Smooth muscle cell (in vitro differentiated cells): ENCODE measurements around the gene CRYGC. TPM values are rescaled to one million over a fixed set of nuclear protein-coding genes. Genes with fewer than 3 reads are reported as not detected.
"Not testable (repeated sequence)": the region's sequence is repeated elsewhere in the genome, so short reads cannot be mapped to it uniquely, and the experiment has no call there.

Experiments
- DNase-seq: peaks from one replicate; lab custom pipeline; 2025; ENCODE audit not compliant: unreplicated experiment; lab: John Stamatoyannopoulos, UW
- H2AFZ ChIP-seq: fragments of 200-600 bp; sonication (generic); 2 replicates; pipeline ENCODE4 v1.6.0; 2016; ENCODE audit warnings: antibody characterized with exemption, low read depth, mild to moderate bottlenecking
- H3F3A ChIP-seq: fragments of 200-600 bp; sonication (generic); 2 replicates; pipeline ENCODE4 v1.6.0; 2017; ENCODE audit warnings: antibody characterized with exemption, low read depth
- H3K27ac ChIP-seq: fragments of 200-600 bp; sonication (generic); 2 replicates; pipeline ENCODE4 v1.5.1; 2016; ENCODE audit warnings: low read depth, mild to moderate bottlenecking
- H3K27me3 ChIP-seq: fragments of 200-600 bp; sonication (generic); 2 replicates; pipeline ENCODE4 v1.6.1; 2016; ENCODE audit warnings: low read depth, mild to moderate bottlenecking
- H3K36me3 ChIP-seq: fragments of 200-600 bp; sonication (generic); 2 replicates; pipeline ENCODE4 v1.5.1; 2016; ENCODE audit warnings: low read depth
- H3K4me1 ChIP-seq: fragments of 200-600 bp; sonication (generic); 2 replicates; pipeline ENCODE4 v1.5.1; 2016; ENCODE audit warnings: low read depth
- H3K4me2 ChIP-seq: fragments of 200-600 bp; sonication (generic); 2 replicates; pipeline ENCODE4 v1.6.0; 2016; ENCODE audit warnings: mild to moderate bottlenecking
- H3K4me3 ChIP-seq: fragments of 200-600 bp; sonication (generic); 2 replicates; pipeline ENCODE4 v1.5.1; 2016; ENCODE audit warnings: mild to moderate bottlenecking
- H3K79me2 ChIP-seq: fragments of 200-600 bp; sonication (generic); 2 replicates; pipeline ENCODE4 v1.6.0; 2016; ENCODE audit warnings: low read depth, mild to moderate bottlenecking
- H3K9ac ChIP-seq: fragments of 200-600 bp; sonication (generic); 2 replicates; pipeline ENCODE4 v1.6.0; 2016; ENCODE audit warnings: low read depth
- H3K9me3 ChIP-seq: fragments of 200-600 bp; sonication (generic); replicated peaks from 2 replicates; pipeline ENCODE4 v1.5.1; 2016; ENCODE audit warnings: low read depth
- H4K20me1 ChIP-seq: fragments of 200-600 bp; sonication (generic); 2 replicates; pipeline ENCODE4 v1.6.0; 2016; ENCODE audit warnings: low read depth
- CTCF ChIP-seq: fragments of 200-600 bp; sonication (generic); IDR thresholded peaks from 2 replicates; pipeline ENCODE4 v1.5.1; 2017; ENCODE audit warnings: borderline replicate concordance, mild to moderate bottlenecking, antibody characterized with exemption; ENCODE audit not compliant: insufficient read depth, poor library complexity, severe bottlenecking
- WGBS: methylation state at CpG from one replicate; pipeline ENCODE4 v1.1.7; 2016; ENCODE audit warnings: low lambda C conversion rate; 5-methylcytosine and 5-hydroxymethylcytosine counted together
- polyA plus RNA-seq: library from polyadenylated mRNA; unstranded; fragments of >200 nt; fragmentation: Nextera tagmentation; extraction: Ambion mirVana; gene quantifications from 2 replicates; pipeline ENCODE4 v1.2.1, GENCODE V29; 2016
- total RNA-seq: library from RNA; depleted of rRNA; stranded (reverse); fragments of >200 nt; gene quantifications from 2 replicates; pipeline ENCODE4 v1.2.3, GENCODE V29; 2014

Gene CRYGC
- total and polyA plus RNA-seq, 2 experiments from 2014 or later = not detected

- Histone ChIP-seq H4K20me1 (no peaks in the 10 kb centered on the region), H3K9ac (no peak overlapping the region), H3K27me3 (no peaks in the 10 kb centered on the region), H3K27ac (no peak overlapping the region), H3K4me3 (no peak overlapping the region), H3K4me1 (no peaks in the 10 kb centered on the region), H3K4me2 (no peak overlapping the region), H2AFZ (no peak overlapping the region), H3K9me3 (no peaks in the 10 kb centered on the region), H3K79me2 (no peaks in the 10 kb centered on the region), H3K36me3 (no peaks in the 10 kb centered on the region), H3F3A (no peaks in the 10 kb centered on the region)
- TF ChIP-seq CTCF = no peak
- 92% methylated on average over 1 of the region's 1 CpG for WGBS
- no peak for DNase-seq
Observed at GRCh38 chr2:208122248-208122647, 7.4 kb downstream of the CRYGC start.

- no peak for DNase-seq
- no peaks in the 10 kb centered on the region for H3K79me2 ChIP-seq
- no peak overlapping the region for H3K4me2 ChIP-seq
- no peaks in the 10 kb centered on the region for H3K36me3 ChIP-seq
- H3K9ac ChIP-seq = no peak overlapping the region
- H3K27me3 ChIP-seq = no peaks in the 10 kb centered on the region
- H4K20me1 ChIP-seq = no peaks in the 10 kb centered on the region
- no peaks in the 10 kb centered on the region for H3K4me1 ChIP-seq
- no peak for TF ChIP-seq CTCF
- H3F3A ChIP-seq = no peaks in the 10 kb centered on the region
- H3K4me3 ChIP-seq = no peak overlapping the region
- no peak overlapping the region for H2AFZ ChIP-seq
- H3K9me3 ChIP-seq = no peaks in the 10 kb centered on the region
- 93% methylated on average over 3 of the region's 3 CpGs for WGBS
- H3K27ac ChIP-seq = no peak overlapping the region
Observed at GRCh38 chr2:208118918-208119317, 10.7 kb downstream of the CRYGC start.

- H3K4me3 ChIP-seq, H4K20me1 ChIP-seq, H3K79me2 ChIP-seq, H3K9ac ChIP-seq, H2AFZ ChIP-seq, H3K9me3 ChIP-seq, H3K36me3 ChIP-seq, H3K27me3 ChIP-seq, DNase-seq, H3K4me1 ChIP-seq, H3K4me2 ChIP-seq, H3K27ac ChIP-seq, H3F3A ChIP-seq: not testable (repeated sequence)
- WGBS = 91% methylated on average over 11 of the region's 11 CpGs
Observed at GRCh38 chr2:208117390-208117789, 12.2 kb downstream of the CRYGC start.

- WGBS = 30% methylated on average over 7 of the region's 7 CpGs
- Histone ChIP-seq H3K4me3 (peak overlapping the region; percentile 4), H3K36me3 (no peaks in the 10 kb centered on the region), H3K9me3 (no peaks in the 10 kb centered on the region), H3K9ac (no peak overlapping the region), H2AFZ (peak overlapping the region; percentile 44), H3K4me2 (peak overlapping the region; percentile 3), H3K27ac (no peak overlapping the region), H3K79me2 (no peaks in the 10 kb centered on the region), H3K27me3 (peaks cover 10% of the 10 kb centered on the region), H3F3A (no peaks in the 10 kb centered on the region), H4K20me1 (no peaks in the 10 kb centered on the region), H3K4me1 (peaks cover 7% of the 10 kb centered on the region)
- DNase-seq = no peak
- no peak for TF ChIP-seq CTCF
Observed at GRCh38 chr2:208112969-208113368, 16.7 kb downstream of the CRYGC start.

GRCh38 chr2:208112273-208112745, 17.3 kb downstream of the CRYGC start:
- H3K9ac ChIP-seq, H3K79me2 ChIP-seq, H2AFZ ChIP-seq, H3K27ac ChIP-seq, H3F3A ChIP-seq, DNase-seq, H3K36me3 ChIP-seq, H4K20me1 ChIP-seq, H3K4me1 ChIP-seq, H3K9me3 ChIP-seq: not testable (repeated sequence)
- peak overlapping the region; percentile 44 for H3K4me2 ChIP-seq
- H3K4me3 ChIP-seq = peak overlapping the region; percentile 4
- 60% methylated on average over 22 of the region's 36 CpGs for WGBS
- peaks cover 10% of the 10 kb centered on the region for H3K27me3 ChIP-seq
